ENCODE results near the gene SORCS2. TPM values are rescaled to one million over a fixed set of nuclear protein-coding genes. Genes with fewer than 3 reads are reported as not detected.

The SORCS2 gene
- total RNA-seq, 1 donor from 2014 or later: 13.8 TPM

DNA sequence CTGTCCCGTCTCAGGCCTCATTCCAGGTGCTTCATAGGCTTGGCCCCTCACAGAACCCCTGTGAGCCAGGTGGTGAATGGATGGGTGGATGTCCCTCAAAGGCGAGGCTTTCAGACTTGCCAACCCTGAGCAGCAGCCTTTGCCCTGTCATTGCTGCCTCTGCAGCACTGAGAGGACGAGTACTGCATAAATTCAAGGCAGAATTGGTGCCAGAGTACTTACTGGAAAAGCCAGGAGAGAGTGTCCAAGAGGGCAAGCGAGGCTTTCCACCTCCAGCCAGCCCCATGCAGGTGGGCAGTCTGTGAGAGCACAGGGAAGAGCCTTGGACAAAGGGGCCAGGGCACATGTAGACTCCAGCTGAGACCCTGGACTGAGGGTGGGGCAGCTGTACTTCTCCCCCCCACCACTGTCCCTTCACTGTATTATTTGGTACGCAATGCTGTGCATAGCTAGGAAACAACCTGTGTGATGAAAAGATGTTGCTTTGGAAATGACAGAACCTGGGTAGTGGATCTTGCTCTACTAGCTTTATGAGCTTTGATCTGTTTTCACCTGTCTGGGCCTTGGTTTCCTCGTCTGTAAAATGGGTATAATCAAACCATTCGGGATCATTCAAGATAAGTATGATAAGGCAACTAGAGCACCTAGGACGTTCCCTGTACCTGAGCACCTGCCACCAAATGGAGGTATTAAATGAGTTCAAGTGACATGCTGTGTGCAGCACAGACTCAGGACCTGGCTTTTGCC lies 467.3 kb downstream of the SORCS2 start:
- H3K27me3 Mint-ChIP-seq (ENCODE audit: low read depth, unreplicated experiment): peaks cover 54% of the 10 kb centered on the region
- Histone ChIP-seq H4K20me1 (ENCODE audit: insufficient read depth, low read length) (no peaks in the 10 kb centered on the region), H2AFZ (ENCODE audit: low read depth, low read length) (no peak overlapping the region), H3K27ac (ENCODE audit: low read depth, low read length) (no peak overlapping the region), H3K4me1 (ENCODE audit: insufficient read depth, low read length) (peaks cover 23% of the 10 kb centered on the region), H3K27me3 (ENCODE audit: insufficient read depth, low read length) (peaks cover 3% of the 10 kb centered on the region), H3K4me3 (ENCODE audit: insufficient read depth, low read depth, low read length) (no peak overlapping the region), H3K9ac (ENCODE audit: low read length) (no peak overlapping the region), H3K4me2 (ENCODE audit: low read length) (no peak overlapping the region), H3K79me2 (ENCODE audit: insufficient read depth, low read length) (no peaks in the 10 kb centered on the region), H3K9me3 (ENCODE audit: insufficient read depth, low read depth, low read length) (no peaks in the 10 kb centered on the region), H3K36me3 (ENCODE audit: insufficient read depth, low read length) (no peaks in the 10 kb centered on the region)
- peaks cover 6% of the 10 kb centered on the region for H3K36me3 Mint-ChIP-seq (ENCODE audit: low read depth, unreplicated experiment)
- FAIRE-seq: no peak
- no peak overlapping the region for H3K27ac Mint-ChIP-seq (ENCODE audit: unreplicated experiment)
- peaks cover 1% of the 10 kb centered on the region for H3K4me1 Mint-ChIP-seq (ENCODE audit: low read depth, unreplicated experiment)
- H3K9me3 Mint-ChIP-seq (ENCODE audit: unreplicated experiment): peaks cover 4% of the 10 kb centered on the region
- no peak for TF ChIP-seq EZH2 (IDR thresholded peaks at IDR 0.05; ENCODE audit: insufficient read depth, low read length)
- TF ChIP-seq, protein P1, sequence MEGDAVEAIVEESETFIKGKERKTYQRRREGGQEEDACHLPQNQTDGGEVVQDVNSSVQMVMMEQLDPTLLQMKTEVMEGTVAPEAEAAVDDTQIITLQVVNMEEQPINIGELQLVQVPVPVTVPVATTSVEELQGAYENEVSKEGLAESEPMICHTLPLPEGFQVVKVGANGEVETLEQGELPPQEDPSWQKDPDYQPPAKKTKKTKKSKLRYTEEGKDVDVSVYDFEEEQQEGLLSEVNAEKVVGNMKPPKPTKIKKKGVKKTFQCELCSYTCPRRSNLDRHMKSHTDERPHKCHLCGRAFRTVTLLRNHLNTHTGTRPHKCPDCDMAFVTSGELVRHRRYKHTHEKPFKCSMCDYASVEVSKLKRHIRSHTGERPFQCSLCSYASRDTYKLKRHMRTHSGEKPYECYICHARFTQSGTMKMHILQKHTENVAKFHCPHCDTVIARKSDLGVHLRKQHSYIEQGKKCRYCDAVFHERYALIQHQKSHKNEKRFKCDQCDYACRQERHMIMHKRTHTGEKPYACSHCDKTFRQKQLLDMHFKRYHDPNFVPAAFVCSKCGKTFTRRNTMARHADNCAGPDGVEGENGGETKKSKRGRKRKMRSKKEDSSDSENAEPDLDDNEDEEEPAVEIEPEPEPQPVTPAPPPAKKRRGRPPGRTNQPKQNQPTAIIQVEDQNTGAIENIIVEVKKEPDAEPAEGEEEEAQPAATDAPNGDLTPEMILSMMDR (IDR thresholded peaks at IDR 0.05; ENCODE audit: insufficient read depth, low read depth, low read length): no peak
- DNase-seq (ENCODE audit: low read depth): no peak
- H3K4me3 Mint-ChIP-seq (ENCODE audit: unreplicated experiment): no peak overlapping the region

DNA sequence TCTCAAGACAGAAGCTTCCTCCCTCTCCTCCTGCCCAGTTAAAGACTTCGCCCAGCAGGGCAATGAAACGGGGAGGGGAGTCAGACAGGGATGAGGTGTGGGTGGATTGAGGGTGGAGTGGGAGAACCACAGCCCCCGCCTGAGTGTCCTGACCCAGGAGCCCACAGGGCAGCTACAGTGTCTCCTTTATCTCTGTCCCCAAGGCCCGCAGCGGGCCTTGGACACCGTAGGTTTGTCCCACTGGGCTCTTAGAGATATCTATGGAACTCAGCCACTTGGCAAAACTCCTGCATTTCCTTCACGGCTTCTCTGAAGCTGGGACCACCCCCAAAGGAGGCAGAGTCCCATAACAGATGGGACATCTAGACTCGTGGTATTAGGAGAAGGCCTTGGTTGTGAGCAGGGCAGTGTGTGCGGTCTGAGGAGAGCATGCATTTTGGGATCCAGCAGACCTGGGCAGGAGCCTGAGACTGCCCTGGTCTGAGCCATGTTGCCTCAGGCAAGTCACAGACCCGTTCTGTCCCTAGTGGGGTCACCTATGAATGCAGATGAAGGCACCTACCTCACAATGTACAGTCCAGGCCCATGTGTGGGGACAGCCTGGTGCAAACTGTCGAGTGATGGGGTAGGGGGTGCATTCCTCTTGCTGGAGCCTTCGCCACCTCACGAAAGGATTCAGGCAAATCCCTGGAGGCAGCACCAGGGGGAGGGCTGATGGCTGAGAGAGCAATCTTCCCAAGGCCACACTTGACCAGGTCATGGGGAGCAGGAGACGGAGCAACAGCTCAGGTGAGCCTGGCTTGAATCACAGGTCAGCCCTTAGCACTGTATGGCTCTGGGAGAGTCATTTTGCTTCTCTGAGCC lies 468.1 kb downstream of the SORCS2 start:
- DNase-seq (ENCODE audit: low read depth) (no peak), FAIRE-seq (no peak)
- peaks cover 4% of the 10 kb centered on the region for H3K9me3 Mint-ChIP-seq (ENCODE audit: unreplicated experiment)
- no peaks in the 10 kb centered on the region for H3K9me3 ChIP-seq (ENCODE audit: insufficient read depth, low read depth, low read length)
- H3K4me2 ChIP-seq (ENCODE audit: low read length): no peak overlapping the region
- no peak overlapping the region for H2AFZ ChIP-seq (ENCODE audit: low read depth, low read length)
- peaks cover 3% of the 10 kb centered on the region for H3K27me3 ChIP-seq (ENCODE audit: insufficient read depth, low read length)
- no peaks in the 10 kb centered on the region for H3K79me2 ChIP-seq (ENCODE audit: insufficient read depth, low read length)
- TF ChIP-seq, protein P1 (IDR thresholded peaks at IDR 0.05; ENCODE audit: insufficient read depth, low read depth, low read length): no peak
- TF ChIP-seq EZH2 (IDR thresholded peaks at IDR 0.05; ENCODE audit: insufficient read depth, low read length): no peak
- H3K9ac ChIP-seq (ENCODE audit: low read length): no peak overlapping the region
- H3K4me1 ChIP-seq (ENCODE audit: insufficient read depth, low read length): peaks cover 20% of the 10 kb centered on the region
- H4K20me1 ChIP-seq (ENCODE audit: insufficient read depth, low read length): no peaks in the 10 kb centered on the region
- H3K27me3 Mint-ChIP-seq (ENCODE audit: low read depth, unreplicated experiment): peaks cover 56% of the 10 kb centered on the region
- H3K27ac ChIP-seq (ENCODE audit: low read depth, low read length): no peak overlapping the region
- no peak overlapping the region for H3K4me3 ChIP-seq (ENCODE audit: insufficient read depth, low read depth, low read length)
- H3K4me1 Mint-ChIP-seq (ENCODE audit: low read depth, unreplicated experiment): peaks cover 1% of the 10 kb centered on the region
- no peaks in the 10 kb centered on the region for H3K36me3 ChIP-seq (ENCODE audit: insufficient read depth, low read length)
- H3K36me3 Mint-ChIP-seq (ENCODE audit: low read depth, unreplicated experiment): peaks cover 8% of the 10 kb centered on the region
- no peak overlapping the region for H3K4me3 Mint-ChIP-seq (ENCODE audit: unreplicated experiment)
- H3K27ac Mint-ChIP-seq (ENCODE audit: unreplicated experiment): no peak overlapping the region

Data from astrocyte (in vitro differentiated cells and primary cell).